IPS DF 4.7 (cell line): Measurements from ENCODE around the gene JAGN1.
"Not testable (repeated sequence)": the region's sequence is repeated elsewhere in the genome, so short reads cannot be mapped to it uniquely, and the experiment has no call there.

Source experiments
- DNase-seq: peaks from one replicate; pipeline ENCODE4 v3.0.0-alpha.2; 2013; ENCODE audit warnings: low spot score; ENCODE audit errors: extremely low read depth

The JAGN1 gene

GRCh38 chr3:9916734-9917680, 26.6 kb downstream of the JAGN1 start, which contains the start of gene IL17RC:
IL17RC (plus strand) TSS chr3:9917098; CDS start chr3:9917316, 218 bp downstream.
- DNase-seq = no peak

- DNase-seq = no peak
These were observed 27.4 kb downstream of the JAGN1 start for GRCh38 chr3:9917820-9918219.

GRCh38 chr3:9918261-9919038, 28.0 kb downstream of the JAGN1 start:
- DNase-seq = no peak

GRCh38 chr3:9928158-9928557, 37.7 kb downstream of the JAGN1 start:
- DNase-seq = no peak

GRCh38 chr3:9930804-9931418, 40.5 kb downstream of the JAGN1 start:
- no peak for DNase-seq

- no peak for DNase-seq
These were observed 42.1 kb downstream of the JAGN1 start for GRCh38 chr3:9932535-9932842.

- DNase-seq = no peak
These were observed 42.6 kb downstream of the JAGN1 start for GRCh38 chr3:9932843-9933560.

- no peak for DNase-seq
These were observed 43.3 kb downstream of the JAGN1 start, which contains the start of gene CRELD1 for GRCh38 chr3:9933561-9934234. CRELD1 (plus strand) TSS chr3:9933834; CDS start chr3:9934439, 605 bp downstream.

- DNase-seq = no peak
These were observed 43.8 kb downstream of the JAGN1 start for GRCh38 chr3:9934235-9934621.

GRCh38 chr3:9934993-9935392, 44.6 kb downstream of the JAGN1 start:
- DNase-seq = no peak

GRCh38 chr3:9935966-9936510, 45.6 kb downstream of the JAGN1 start:
- no peak for DNase-seq

- DNase-seq = no peak
These were observed 47.3 kb downstream of the JAGN1 start for GRCh38 chr3:9937486-9938238.

- DNase-seq = no peak
These were observed 48.6 kb downstream of the JAGN1 start for GRCh38 chr3:9938966-9939365.

- not testable (repeated sequence) for DNase-seq
These were observed 49.5 kb downstream of the JAGN1 start for GRCh38 chr3:9939906-9940305.

- no peak for DNase-seq
These were observed 50.3 kb downstream of the JAGN1 start for GRCh38 chr3:9940746-9941145.

GRCh38 chr3:9942164-9942563, 51.8 kb downstream of the JAGN1 start:
- no peak for DNase-seq

- DNase-seq = no peak
These were observed 52.7 kb downstream of the JAGN1 start for GRCh38 chr3:9942934-9943690.
